GM18505 (cell line): Measurements from ENCODE around the gene WDR75.
A peak's percentile ranks its signal among the peaks of the same experiment; 100 is the strongest.

Source experiments
- ATAC-seq: cut with Tn5 transposase; IDR thresholded peaks from one replicate; pipeline ENCODE4 v1.9.1; 2021; ENCODE audit not compliant: unreplicated experiment
- POLR2A ChIP-seq: IDR thresholded peaks from 4 replicates; pipeline ENCODE4 v1.6.1; 2011; ENCODE audit warnings: borderline replicate concordance; ENCODE audit not compliant: insufficient read depth, insufficient read length; ENCODE audit errors: extremely low read depth

Gene WDR75

DNA sequence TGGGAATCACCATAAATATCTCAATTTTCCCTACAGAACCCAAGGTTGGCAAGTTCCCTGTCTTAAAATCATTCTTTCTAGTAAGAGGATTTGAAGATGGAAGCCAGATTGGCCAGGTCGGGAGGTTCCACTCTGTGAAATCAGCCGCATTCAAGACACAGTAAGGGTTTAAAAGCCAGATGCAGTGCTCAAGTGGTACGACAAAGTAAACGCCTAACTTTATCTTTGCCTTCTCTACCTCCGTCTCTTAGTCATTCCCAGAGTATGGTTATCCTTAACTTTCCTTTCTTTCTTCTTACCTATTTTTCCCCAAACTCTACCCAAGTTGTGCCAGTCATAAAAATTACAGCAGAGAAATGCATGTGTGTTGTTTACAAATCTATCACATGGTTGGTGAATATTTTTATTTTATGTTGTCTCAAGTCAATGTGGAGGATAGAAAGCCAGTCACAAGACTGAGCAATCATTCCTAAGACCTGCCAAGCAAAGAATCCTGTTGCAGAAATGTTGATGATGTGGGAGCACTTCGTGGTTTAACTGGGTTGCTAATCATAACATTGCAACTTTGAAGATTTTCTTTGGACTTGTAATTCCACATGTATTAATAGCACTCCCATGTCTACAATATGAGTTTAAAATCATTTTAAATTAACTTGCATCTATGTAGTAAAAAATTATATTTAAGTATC lies 76.7 kb downstream of the WDR75 start:
- no peak for ATAC-seq
- TF ChIP-seq POLR2A, result no peak

DNA sequence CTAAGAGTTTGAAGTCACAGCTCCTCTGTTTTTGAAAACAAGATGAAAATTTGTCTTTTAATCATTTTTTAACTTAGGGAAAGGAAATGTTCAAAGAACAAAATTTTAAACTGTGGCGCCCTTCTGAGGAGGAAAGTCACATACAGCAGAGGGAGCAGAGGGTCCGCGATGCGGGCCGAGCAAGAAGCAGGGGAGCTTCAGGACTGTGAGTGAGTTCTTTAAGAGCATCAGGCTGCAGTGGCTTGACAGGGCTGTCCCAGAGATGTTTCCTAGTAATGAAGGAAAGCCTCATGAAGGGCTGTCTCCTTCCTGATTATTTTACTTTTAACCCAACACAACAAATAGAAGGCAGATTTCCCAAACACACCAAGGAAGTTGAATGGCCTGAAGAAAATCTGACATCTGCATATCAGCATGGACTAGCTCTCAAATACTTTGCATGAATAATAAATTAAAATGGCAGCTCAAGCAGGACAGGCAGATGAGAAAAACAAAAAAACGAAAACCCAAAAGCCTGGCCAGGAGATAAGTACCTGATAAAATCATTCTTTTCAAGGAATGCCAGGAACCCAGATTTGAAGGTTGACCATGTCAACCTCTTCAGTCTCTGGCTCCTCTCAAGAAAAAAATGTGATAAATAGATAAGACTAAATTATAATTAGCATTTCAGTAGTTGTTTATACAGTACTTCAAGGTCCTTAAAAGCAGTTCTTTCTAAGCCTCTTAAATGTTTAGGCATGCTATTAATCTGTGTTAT lies 78.5 kb downstream of the WDR75 start:
- no peak for ATAC-seq
- TF ChIP-seq POLR2A, result no peak

DNA sequence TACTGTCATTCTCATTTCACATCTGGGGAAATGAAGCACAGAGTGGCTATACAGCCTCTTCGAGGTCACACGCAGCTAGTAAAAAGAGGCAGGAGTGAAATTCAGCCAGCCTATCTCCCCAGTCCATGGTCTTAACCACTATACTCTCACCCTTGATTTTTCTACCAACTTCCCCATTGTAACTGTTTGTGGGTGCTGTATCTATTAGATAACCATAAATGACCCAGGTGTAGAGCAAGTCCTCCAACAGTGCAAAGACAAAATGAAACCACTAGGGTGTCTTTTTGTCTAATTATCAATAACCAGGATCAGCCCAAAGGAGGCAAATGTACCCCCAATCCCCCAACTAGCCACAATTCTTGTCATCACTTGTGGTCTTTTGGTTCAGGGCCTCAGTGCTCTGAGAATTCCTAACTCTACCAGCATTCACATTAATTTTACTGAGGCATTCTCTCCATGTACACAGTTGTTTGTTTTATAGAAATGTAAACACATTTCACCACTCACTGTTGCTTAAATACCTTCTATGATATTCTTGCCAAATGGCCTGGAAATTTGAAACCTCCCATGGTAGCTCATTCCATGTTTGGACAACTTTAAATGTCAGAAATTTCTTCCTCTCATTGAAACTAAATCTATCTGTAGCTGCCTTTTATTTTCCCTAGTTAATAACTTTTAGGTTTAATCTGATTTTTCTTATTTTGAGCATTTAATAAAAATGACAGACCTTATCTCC lies 80.6 kb downstream of the WDR75 start:
- ATAC-seq, result peak; percentile 52

DNA sequence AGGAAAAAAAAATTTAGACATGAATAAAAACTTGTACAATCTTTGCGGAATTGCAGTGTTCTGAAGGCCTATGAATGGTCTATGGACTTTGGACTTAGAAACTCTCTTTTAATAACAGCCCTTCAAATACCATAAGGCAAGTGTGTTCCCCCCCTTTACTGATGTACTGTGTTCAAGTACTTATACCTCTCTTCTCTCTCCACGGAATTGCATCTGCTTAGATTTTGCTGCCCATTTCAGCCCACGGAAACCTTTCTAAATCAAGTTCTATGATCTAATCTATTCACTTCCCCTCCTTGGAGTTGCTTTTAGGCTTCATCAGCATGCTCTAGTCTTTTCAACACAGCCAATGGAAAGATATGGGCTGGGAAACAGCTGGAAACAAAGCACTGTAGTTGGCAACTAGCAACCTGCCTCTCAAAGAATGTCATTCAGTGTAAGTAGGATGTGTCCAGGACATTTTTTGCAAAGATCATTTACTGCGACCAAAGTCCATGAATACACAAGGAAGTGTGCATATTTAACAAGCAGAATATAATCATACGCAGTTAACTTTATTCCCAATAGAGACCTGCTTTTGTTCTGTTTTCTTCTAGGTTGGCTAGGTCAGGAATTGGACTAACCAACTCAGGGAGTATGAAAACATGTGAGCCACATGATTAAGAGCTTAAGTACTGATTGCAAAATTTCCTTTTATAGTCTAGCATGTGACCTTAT lies 81.3 kb downstream of the WDR75 start:
- TF ChIP-seq POLR2A, result no peak

More for the DNA sequence above, 80.6 kb downstream of the WDR75 start:
- no peak for TF ChIP-seq POLR2A

DNA sequence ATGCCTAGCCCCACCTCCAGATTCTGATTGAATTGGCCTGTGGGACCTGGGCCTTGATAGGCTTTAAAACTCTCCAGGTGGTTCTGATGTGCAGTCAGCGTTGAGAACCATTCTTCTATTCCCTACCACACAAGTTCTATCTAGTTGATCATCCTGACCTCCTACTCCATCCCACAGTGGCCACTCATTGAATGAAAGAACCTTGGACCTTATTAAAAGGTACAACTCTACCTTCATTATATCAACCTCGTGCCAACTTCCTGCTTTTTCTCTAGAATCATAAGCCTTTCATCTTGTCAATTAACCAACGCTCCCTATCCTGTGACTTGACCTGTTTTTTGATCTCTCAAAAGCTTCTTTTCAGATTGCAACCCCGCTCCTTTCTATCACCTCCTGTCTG lies 83.5 kb downstream of the WDR75 start:
- ATAC-seq, result no peak
- no peak for TF ChIP-seq POLR2A

More for the DNA sequence above, 81.3 kb downstream of the WDR75 start:
- ATAC-seq, result no peak
